H1 (cell line): ENCODE measurements around the gene PAK5. TPM values are rescaled to one million over a fixed set of nuclear protein-coding genes. Genes with fewer than 3 reads are reported as not detected.

Source experiments
- CTCF ChIP-seq, 3 experiments: IDR thresholded peaks; 1 replicate in 2 of 3; 2 replicates in 1 of 3; pipeline versions ENCODE4 v1.5.1 to v1.6.1; 2011; ENCODE audit warnings: low read length in 3 of 3, mild to moderate bottlenecking in 3 of 3, inconsistent platforms in 2 of 3, low read depth in 1 of 3, moderate library complexity in 1 of 3; ENCODE audit not compliant: insufficient read depth in 1 of 3; ENCODE audit errors: control extremely low read depth in 1 of 3
- polyA plus RNA-seq, 7 experiments: library from polyadenylated mRNA; depleted of rRNA in 3 of 7; stranded (reverse) in 5 of 7; unstranded in 2 of 7; fragments of >200 nt in 5 of 7; fragments of 200-250 nt in 2 of 7; gene quantifications; 1 replicate in 5 of 7; 2 replicates in 1 of 7; 4 replicates in 1 of 7; pipeline versions ENCODE4 v1.2.1 to v1.2.3, GENCODE V29; 2011 to 2013; ENCODE audit warnings: missing spikeins in 2 of 7, mixed read lengths in 2 of 7
- total RNA-seq: library from RNA; stranded (reverse); fragmentation: NEBNext Ultra II Directional; extraction: Animal tissue kit (Norgen Biotek cat#: 25700); gene quantifications from 2 replicates; pipeline ENCODE4 v1.2.1, GENCODE V29; 2021

Gene PAK5
- total and polyA plus RNA-seq, 2 of the 8 experiments (the other 6 are each of a cell fraction or from before 2014, with no cell fraction given) = 0.54 to 0.80 TPM

- no peak for TF ChIP-seq CTCF (IDR thresholded peaks at IDR 0.05; ENCODE audit: control extremely low read depth in 1 of 3, insufficient read depth in 1 of 3, low read depth in 1 of 3, low read length in 3 of 3)
Measured at GRCh38 chr20:9532069-9532838, 306.6 kb downstream of the PAK5 start (continued).
